A549 (cell line): ENCODE results near the gene SCYGR1. TPM values are rescaled to one million over a fixed set of nuclear protein-coding genes. Genes with fewer than 3 reads are reported as not detected.

Experiments used
- ATAC-seq, 2 experiments: fragments of 200-7000 bp in 1 of 2; fragments of >200 bp in 1 of 2; cut with Nextera tagmentation in 1 of 2; cut with Tn5 transposase in 1 of 2; 3 replicates each; pipeline versions ENCODE4 v1.8.0 to v1.9.1; 2018 to 2020; ENCODE audit warnings: mild to moderate bottlenecking in 1 of 2, moderate library complexity in 1 of 2
- CTCF ChIA-PET: fragments of 300-600 bp; sonication (Branson Sonifier 250); formaldehyde crosslinking; extraction: SDS; loops from one replicate; lab custom pipeline; 2021; ENCODE audit warnings: antibody characterized with exemption, inconsistent platforms; lab: Yijun Ruan, JAX
- POLR2A ChIA-PET: fragments of 350-600 bp; formaldehyde crosslinking; extraction: SDS; loops from one replicate; lab custom pipeline; 2021; ENCODE audit warnings: antibody characterized with exemption, inconsistent platforms; lab: Yijun Ruan, JAX
- DNase-seq, 2 experiments: peaks; one replicate each; pipeline versions ENCODE4 v3.0.0 to v3.0.0-alpha.2; 2011 to 2016; ENCODE audit warnings: low read depth in 1 of 2, low spot score in 1 of 2
- FAIRE-seq: peaks from 2 replicates; lab custom pipeline; 2011; peaks lifted over from hg19 to GRCh38; lab: Jason Lieb, UNC
- H3K27ac ChIP-seq, 2 experiments: fragments of >200 bp; sonication (Bioruptor Twin); formaldehyde crosslinking; 3 replicates each; pipeline ENCODE4 v1.5.1; 2016 to 2017
- H3K4me1 ChIP-seq: fragments of >200 bp; sonication (Bioruptor Twin); formaldehyde crosslinking; 3 replicates; pipeline ENCODE4 v1.6.1; 2016
- H3K4me2 ChIP-seq: fragments of >200 bp; sonication (Bioruptor Twin); formaldehyde crosslinking; 3 replicates; pipeline ENCODE4 v1.6.1; 2016
- H3K4me3 ChIP-seq: fragments of >200 bp; sonication (Bioruptor Twin); formaldehyde crosslinking; 3 replicates; pipeline ENCODE4 v1.5.1; 2016
- H3K9me3 ChIP-seq: fragments of >200 bp; sonication (Bioruptor Twin); formaldehyde crosslinking; 3 replicates; pipeline ENCODE4 v1.6.1; 2016
- ATOH8 ChIP-seq: fragments of 250-450 bp; sonication (Bioruptor Pico); IDR thresholded peaks from 2 replicates; pipeline ENCODE4 v1.5.0; 2020; ENCODE audit warnings: low read depth, mild to moderate bottlenecking, moderate library complexity
- CEBPB ChIP-seq, 2 experiments: fragments of >200 bp in 1 of 2; sonication (Bioruptor Twin) in 1 of 2; formaldehyde crosslinking in 1 of 2; IDR thresholded peaks; 2 replicates each; pipeline ENCODE4 v1.6.1; 2012 to 2016
- CHD2 ChIP-seq: fragments of 150-350 bp; IDR thresholded peaks from 2 replicates; pipeline ENCODE4 v1.6.1; 2014; ENCODE audit warnings: low read length; ENCODE audit not compliant: partially characterized antibody
- CTCF ChIP-seq: fragments of >200 bp; sonication (Bioruptor Twin); formaldehyde crosslinking; IDR thresholded peaks from 3 replicates; pipeline ENCODE4 v1.5.1; 2016
- EP300 ChIP-seq, 2 experiments: fragments of >200 bp; sonication (Bioruptor Twin); formaldehyde crosslinking; IDR thresholded peaks; 2 replicates in 1 of 2; 3 replicates in 1 of 2; pipeline ENCODE4 v1.6.1; 2016 to 2017
- ESRRA ChIP-seq: fragments of 150-350 bp; IDR thresholded peaks from 2 replicates; pipeline ENCODE4 v1.6.1; 2014; ENCODE audit warnings: mild to moderate bottlenecking, low read length, borderline replicate concordance
- FOSB ChIP-seq: fragments of 250-450 bp; sonication (Bioruptor Pico); IDR thresholded peaks from 2 replicates; pipeline ENCODE4 v1.5.0; 2020; ENCODE audit warnings: mild to moderate bottlenecking, moderate library complexity
- FOSL2 ChIP-seq, 2 experiments: fragments of 450-650 bp in 1 of 2; fragments of >200 bp in 1 of 2; sonication (Bioruptor Twin) in 1 of 2; formaldehyde crosslinking; IDR thresholded peaks; 2 replicates each; pipeline versions ENCODE4 v1.5.0 to v1.6.1; 2016 to 2020; ENCODE audit warnings: mild to moderate bottlenecking in 1 of 2, moderate library complexity in 1 of 2
- FOXS1 ChIP-seq: fragments of 250-450 bp; sonication (Bioruptor Pico); IDR thresholded peaks from 2 replicates; pipeline ENCODE4 v1.5.0; 2020; ENCODE audit warnings: mild to moderate bottlenecking, moderate library complexity
- GATA3 ChIP-seq: IDR thresholded peaks from 2 replicates; pipeline ENCODE4 v1.6.1; 2012; ENCODE audit warnings: borderline replicate concordance
- HES2 ChIP-seq: fragments of >200 bp; sonication (Bioruptor Twin); formaldehyde crosslinking; IDR thresholded peaks from 2 replicates; pipeline ENCODE4 v1.6.1; 2016
- HEYL ChIP-seq: fragments of 250-450 bp; sonication (Bioruptor Pico); IDR thresholded peaks from 2 replicates; pipeline ENCODE4 v1.8.0; 2021; ENCODE audit warnings: mild to moderate bottlenecking, moderate library complexity
- HMGXB4 ChIP-seq: fragments of 250-450 bp; sonication (Bioruptor Pico); IDR thresholded peaks from 2 replicates; pipeline ENCODE4 v1.5.0; 2021; ENCODE audit warnings: mild to moderate bottlenecking, moderate library complexity, borderline replicate concordance
- HOXB5 ChIP-seq: fragments of 250-450 bp; sonication (Bioruptor Pico); IDR thresholded peaks from 2 replicates; pipeline ENCODE4 v1.5.0; 2020; ENCODE audit warnings: mild to moderate bottlenecking, moderate library complexity
- JUN ChIP-seq, 2 experiments: fragments of >200 bp; sonication (Bioruptor Twin); formaldehyde crosslinking; IDR thresholded peaks; 2 replicates in 1 of 2; 3 replicates in 1 of 2; pipeline ENCODE4 v1.6.1; 2016 to 2017
- JUNB ChIP-seq: fragments of >200 bp; sonication (Bioruptor Twin); formaldehyde crosslinking; IDR thresholded peaks from 2 replicates; pipeline ENCODE4 v1.6.1; 2016
- MAFK ChIP-seq: fragments of 450-650 bp; IDR thresholded peaks from 2 replicates; pipeline ENCODE4 v1.6.1; 2014; ENCODE audit not compliant: partially characterized antibody
- MAX ChIP-seq: IDR thresholded peaks from 2 replicates; pipeline ENCODE4 v1.6.1; 2012
- NFE2L2 ChIP-seq: fragments of 150-350 bp; conservative IDR thresholded peaks from 2 replicates; pipeline ENCODE4 v1.6.1; 2014; ENCODE audit warnings: low read length
- PHF8 ChIP-seq: fragments of 200-600 bp; sonication (generic); IDR thresholded peaks from 2 replicates; pipeline ENCODE4 v1.6.1; 2016; ENCODE audit warnings: low read depth, mild to moderate bottlenecking, antibody characterized with exemption, moderate library complexity, borderline replicate concordance
- RAD21 ChIP-seq, 2 experiments: fragments of >200 bp in 1 of 2; sonication (Bioruptor Twin) in 1 of 2; formaldehyde crosslinking in 1 of 2; IDR thresholded peaks in 1 of 2; conservative IDR thresholded peaks in 1 of 2; 2 replicates in 1 of 2; 3 replicates in 1 of 2; pipeline ENCODE4 v1.6.1; 2012 to 2018; ENCODE audit warnings: inconsistent platforms in 1 of 2
- USF2 ChIP-seq: fragments of 450-650 bp; IDR thresholded peaks from 2 replicates; pipeline ENCODE4 v1.6.1; 2014; ENCODE audit warnings: antibody characterized with exemption
- WGBS: methylation state at CpG from one replicate; pipeline ENCODE4 v1.1.6; 2017; ENCODE audit errors: missing lambda C conversion rate; 5-methylcytosine and 5-hydroxymethylcytosine counted together
- polyA plus RNA-seq, 4 experiments: library from polyadenylated mRNA; depleted of rRNA in 3 of 4; stranded (reverse); fragments of >200 nt; fragmentation: RNase III in 1 of 4; extraction: RNeasy Plus Mini Kit Qiagen cat#74134 plus additional on column Dnase treatment in 1 of 4; gene quantifications; 2 replicates in 3 of 4; 3 replicates in 1 of 4; pipeline ENCODE4 v1.2.3, GENCODE V29; 2011 to 2017

Gene SCYGR1
- polyA plus RNA-seq, 2 of the 4 experiments (the other 2 are of a cell fraction): not detected

- 83% methylated on average over 10 of the region's 10 CpGs for WGBS
- Histone ChIP-seq H3K9me3 (no peaks in the 10 kb centered on the region), H3K4me1 (peaks cover 56% of the 10 kb centered on the region), H3K27ac (peak overlapping the region; percentile 80 to 89), H3K4me2 (peak overlapping the region; percentile 40), H3K4me3 (no peak overlapping the region)
- peak; percentile 79 to 81 for ATAC-seq
- DNase-seq: peak; percentile 47 to 78
- no peak for TF ChIP-seq ESRRA
- TF ChIP-seq FOSL2 (IDR thresholded peaks at IDR 0.05): no peak
- peak; percentile 79 for TF ChIP-seq FOSL2 (CRISPR knock-in tag; IDR thresholded peaks at IDR 0.05)
- no peak for TF ChIP-seq PHF8
- TF ChIP-seq CEBPB (IDR thresholded peaks at IDR 0.05): peak in 1 of 2 experiments; percentile 50; a peak in 2 of 4 replicates
- TF ChIP-seq FOSB: no peak
- TF ChIP-seq CHD2: no peak
- TF ChIP-seq NFE2L2: peak; percentile 95
- peak; percentile 100 for TF ChIP-seq MAFK
- peak; percentile 17; the same call in 1 of the 2 replicates for TF ChIP-seq JUNB
- no peak for TF ChIP-seq USF2
- peak in 1 of 2 experiments; percentile 36; a peak in 1 of 5 replicates for TF ChIP-seq EP300 (IDR thresholded peaks at IDR 0.05)
- peak; percentile 19; the same call in 1 of the 2 replicates for TF ChIP-seq GATA3
- TF ChIP-seq FOXS1: no peak
- TF ChIP-seq JUN (IDR thresholded peaks at IDR 0.05): peak in 1 of 2 experiments; percentile 36; a peak in 1 of 5 replicates
- peak; percentile 47 for TF ChIP-seq MAX
- TF ChIP-seq HES2: no peak
- TF ChIP-seq CTCF: no peak
- no peak for TF ChIP-seq HEYL (CRISPR knock-in tag)
- TF ChIP-seq HMGXB4: 0 out of 2 replicates have a peak, but pooled peaks have one; percentile 15
- TF ChIP-seq RAD21 (conservative IDR thresholded peaks at IDR 0.05 in 1 of 2, IDR thresholded peaks at IDR 0.05 in 1 of 2): 0 out of 5 replicates have a peak, but pooled peaks of 1 of the 2 experiments have one; percentile 10
- TF ChIP-seq HOXB5: no peak
- 0 out of 2 replicates have a peak, but pooled peaks have one; percentile 45 for TF ChIP-seq ATOH8 (CRISPR knock-in tag)
- ChIA-PET CTCF (interaction anchor here (0.6 to 2.6 kb wide), 5 partner anchors 9 to 65 kb away, joined by 3 to 15 read pairs (median 8); no protein-coding TSS in a partner anchor), POLR2A (interaction anchor here (1.3 kb wide), 1 partner anchor 65 kb away, joined by 3 read pairs; no protein-coding TSS in a partner anchor)
- FAIRE-seq: no peak
These were observed 28.0 kb upstream of the SCYGR1 start for GRCh38 chr2:227415538-227416424.
